ENCODE results near the gene DYNC1H1.

- TF ChIP-seq, protein P1, sequence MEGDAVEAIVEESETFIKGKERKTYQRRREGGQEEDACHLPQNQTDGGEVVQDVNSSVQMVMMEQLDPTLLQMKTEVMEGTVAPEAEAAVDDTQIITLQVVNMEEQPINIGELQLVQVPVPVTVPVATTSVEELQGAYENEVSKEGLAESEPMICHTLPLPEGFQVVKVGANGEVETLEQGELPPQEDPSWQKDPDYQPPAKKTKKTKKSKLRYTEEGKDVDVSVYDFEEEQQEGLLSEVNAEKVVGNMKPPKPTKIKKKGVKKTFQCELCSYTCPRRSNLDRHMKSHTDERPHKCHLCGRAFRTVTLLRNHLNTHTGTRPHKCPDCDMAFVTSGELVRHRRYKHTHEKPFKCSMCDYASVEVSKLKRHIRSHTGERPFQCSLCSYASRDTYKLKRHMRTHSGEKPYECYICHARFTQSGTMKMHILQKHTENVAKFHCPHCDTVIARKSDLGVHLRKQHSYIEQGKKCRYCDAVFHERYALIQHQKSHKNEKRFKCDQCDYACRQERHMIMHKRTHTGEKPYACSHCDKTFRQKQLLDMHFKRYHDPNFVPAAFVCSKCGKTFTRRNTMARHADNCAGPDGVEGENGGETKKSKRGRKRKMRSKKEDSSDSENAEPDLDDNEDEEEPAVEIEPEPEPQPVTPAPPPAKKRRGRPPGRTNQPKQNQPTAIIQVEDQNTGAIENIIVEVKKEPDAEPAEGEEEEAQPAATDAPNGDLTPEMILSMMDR (conservative IDR thresholded peaks at IDR 0.05; ENCODE audit: low read depth in 2 of 2) = peak in 1 of 2 experiments; percentile 9; a peak in 1 of 4 replicates
- TF ChIP-seq EZH2 (IDR thresholded peaks at IDR 0.05; ENCODE audit: low read depth, unreplicated experiment) (no peak), REST (IDR thresholded peaks at IDR 0.05; ENCODE audit: unreplicated experiment) (no peak), CREB1 (CRISPR knock-in tag; IDR thresholded peaks at IDR 0.05; ENCODE audit: low read depth) (no peak), EZH2phosphoT487 (IDR thresholded peaks at IDR 0.05; ENCODE audit: unreplicated experiment) (no peak), POLR2AphosphoS5 (IDR thresholded peaks at IDR 0.05; ENCODE audit: low read depth) (no peak), JUNB (IDR thresholded peaks at IDR 0.05; ENCODE audit: unreplicated experiment) (no peak), ZNF331 (CRISPR knock-in tag; IDR thresholded peaks at IDR 0.05; ENCODE audit: low read depth) (no peak), ZNF114 (CRISPR knock-in tag; IDR thresholded peaks at IDR 0.05) (no peak), STAT1 (IDR thresholded peaks at IDR 0.05; ENCODE audit: unreplicated experiment) (no peak), ZNF462 (CRISPR knock-in tag; IDR thresholded peaks at IDR 0.05) (no peak), NANOG (IDR thresholded peaks at IDR 0.05; ENCODE audit: borderline replicate concordance) (no peak)
- TF ChIP-seq, protein P2, sequence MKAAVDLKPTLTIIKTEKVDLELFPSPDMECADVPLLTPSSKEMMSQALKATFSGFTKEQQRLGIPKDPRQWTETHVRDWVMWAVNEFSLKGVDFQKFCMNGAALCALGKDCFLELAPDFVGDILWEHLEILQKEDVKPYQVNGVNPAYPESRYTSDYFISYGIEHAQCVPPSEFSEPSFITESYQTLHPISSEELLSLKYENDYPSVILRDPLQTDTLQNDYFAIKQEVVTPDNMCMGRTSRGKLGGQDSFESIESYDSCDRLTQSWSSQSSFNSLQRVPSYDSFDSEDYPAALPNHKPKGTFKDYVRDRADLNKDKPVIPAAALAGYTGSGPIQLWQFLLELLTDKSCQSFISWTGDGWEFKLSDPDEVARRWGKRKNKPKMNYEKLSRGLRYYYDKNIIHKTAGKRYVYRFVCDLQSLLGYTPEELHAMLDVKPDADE (IDR thresholded peaks at IDR 0.05) = no peak
These were observed 47.5 kb upstream of the DYNC1H1 start for GRCh38 chr14:101916816-101917412.
